HL-60 (cell line): Measurements from ENCODE around the gene C1QL1.

Experiments used
- DNase-seq, 2 experiments: peaks; one replicate each; pipeline ENCODE4 v3.0.0-alpha.2; 2010 to 2020; ENCODE audit warnings: low read depth in 1 of 2, low spot score in 1 of 2
- H3K27ac ChIP-seq: fragments of 250-450 bp; sonication (Bioruptor Pico); replicated peaks from 2 replicates; pipeline ENCODE4 v1.5.1; 2020; ENCODE audit warnings: mild to moderate bottlenecking, moderate library complexity
- H3K27me3 ChIP-seq: fragments of 250-450 bp; sonication (Bioruptor Pico); 2 replicates; pipeline ENCODE4 v1.5.1; 2021; ENCODE audit warnings: mild to moderate bottlenecking, moderate library complexity; ENCODE audit not compliant: insufficient read depth, poor library complexity, severe bottlenecking
- H3K4me3 ChIP-seq: replicated peaks from 2 replicates; pipeline ENCODE4 v1.5.1; 2011; ENCODE audit warnings: mild to moderate bottlenecking, control low read depth, low read length; ENCODE audit not compliant: insufficient read depth
- GABPA ChIP-seq: IDR thresholded peaks from 2 replicates; pipeline ENCODE4 v1.6.1; 2012; ENCODE audit warnings: low read depth
- POLR2AphosphoS5 ChIP-seq: IDR thresholded peaks from 2 replicates; pipeline ENCODE4 v1.6.1; 2012; ENCODE audit warnings: low read depth
- SPI1 ChIP-seq: IDR thresholded peaks from 2 replicates; pipeline ENCODE4 v1.6.1; 2012; ENCODE audit warnings: low read depth, mild to moderate bottlenecking, borderline replicate concordance
- TF ChIP-seq, protein P1 (sequence below): IDR thresholded peaks from one replicate; pipeline ENCODE4 v1.5.1; 2011; ENCODE audit warnings: low read length, control low read depth, inconsistent platforms; ENCODE audit not compliant: insufficient read depth
- TF ChIP-seq, protein P2 (sequence below): IDR thresholded peaks from 2 replicates; pipeline ENCODE4 v1.6.1; 2012; ENCODE audit warnings: low read depth; ENCODE audit not compliant: insufficient replicate concordance

C1QL1 gene

DNA sequence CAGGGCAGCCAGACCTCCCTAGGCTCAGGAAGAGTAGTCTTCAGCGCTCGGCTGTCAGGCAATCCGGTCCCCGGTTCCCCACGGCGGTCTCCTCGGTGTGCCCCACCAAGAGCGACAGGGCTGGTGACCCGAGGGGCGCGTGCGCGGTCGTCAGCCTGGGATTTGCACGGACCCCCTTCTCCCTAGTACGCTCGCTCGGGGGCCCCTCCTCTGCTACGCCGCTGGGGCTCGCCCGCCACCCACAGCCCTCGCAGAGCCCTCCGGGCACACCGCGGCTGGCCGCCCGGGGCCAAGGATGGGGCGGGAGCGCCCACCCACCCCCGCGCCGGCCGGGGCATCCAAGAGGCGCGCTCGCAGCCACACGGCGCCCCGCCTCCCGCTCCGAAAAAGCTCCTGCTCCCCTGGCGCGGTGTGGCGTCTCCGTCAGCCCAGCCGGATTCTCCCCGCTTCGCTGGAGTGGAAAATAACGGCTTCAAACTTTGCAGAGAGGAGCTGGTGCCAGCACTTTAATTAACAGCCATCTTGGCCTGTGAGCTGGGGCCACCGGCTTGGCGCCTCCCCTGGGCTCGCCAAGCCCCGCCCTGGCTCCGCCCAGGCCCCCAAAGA, 2.1 kb upstream of the C1QL1 start:
- TF ChIP-seq GABPA (no peak), SPI1 (no peak), POLR2AphosphoS5 (no peak)
- TF ChIP-seq, protein P1, sequence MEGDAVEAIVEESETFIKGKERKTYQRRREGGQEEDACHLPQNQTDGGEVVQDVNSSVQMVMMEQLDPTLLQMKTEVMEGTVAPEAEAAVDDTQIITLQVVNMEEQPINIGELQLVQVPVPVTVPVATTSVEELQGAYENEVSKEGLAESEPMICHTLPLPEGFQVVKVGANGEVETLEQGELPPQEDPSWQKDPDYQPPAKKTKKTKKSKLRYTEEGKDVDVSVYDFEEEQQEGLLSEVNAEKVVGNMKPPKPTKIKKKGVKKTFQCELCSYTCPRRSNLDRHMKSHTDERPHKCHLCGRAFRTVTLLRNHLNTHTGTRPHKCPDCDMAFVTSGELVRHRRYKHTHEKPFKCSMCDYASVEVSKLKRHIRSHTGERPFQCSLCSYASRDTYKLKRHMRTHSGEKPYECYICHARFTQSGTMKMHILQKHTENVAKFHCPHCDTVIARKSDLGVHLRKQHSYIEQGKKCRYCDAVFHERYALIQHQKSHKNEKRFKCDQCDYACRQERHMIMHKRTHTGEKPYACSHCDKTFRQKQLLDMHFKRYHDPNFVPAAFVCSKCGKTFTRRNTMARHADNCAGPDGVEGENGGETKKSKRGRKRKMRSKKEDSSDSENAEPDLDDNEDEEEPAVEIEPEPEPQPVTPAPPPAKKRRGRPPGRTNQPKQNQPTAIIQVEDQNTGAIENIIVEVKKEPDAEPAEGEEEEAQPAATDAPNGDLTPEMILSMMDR = no peak
- TF ChIP-seq, protein P2, sequence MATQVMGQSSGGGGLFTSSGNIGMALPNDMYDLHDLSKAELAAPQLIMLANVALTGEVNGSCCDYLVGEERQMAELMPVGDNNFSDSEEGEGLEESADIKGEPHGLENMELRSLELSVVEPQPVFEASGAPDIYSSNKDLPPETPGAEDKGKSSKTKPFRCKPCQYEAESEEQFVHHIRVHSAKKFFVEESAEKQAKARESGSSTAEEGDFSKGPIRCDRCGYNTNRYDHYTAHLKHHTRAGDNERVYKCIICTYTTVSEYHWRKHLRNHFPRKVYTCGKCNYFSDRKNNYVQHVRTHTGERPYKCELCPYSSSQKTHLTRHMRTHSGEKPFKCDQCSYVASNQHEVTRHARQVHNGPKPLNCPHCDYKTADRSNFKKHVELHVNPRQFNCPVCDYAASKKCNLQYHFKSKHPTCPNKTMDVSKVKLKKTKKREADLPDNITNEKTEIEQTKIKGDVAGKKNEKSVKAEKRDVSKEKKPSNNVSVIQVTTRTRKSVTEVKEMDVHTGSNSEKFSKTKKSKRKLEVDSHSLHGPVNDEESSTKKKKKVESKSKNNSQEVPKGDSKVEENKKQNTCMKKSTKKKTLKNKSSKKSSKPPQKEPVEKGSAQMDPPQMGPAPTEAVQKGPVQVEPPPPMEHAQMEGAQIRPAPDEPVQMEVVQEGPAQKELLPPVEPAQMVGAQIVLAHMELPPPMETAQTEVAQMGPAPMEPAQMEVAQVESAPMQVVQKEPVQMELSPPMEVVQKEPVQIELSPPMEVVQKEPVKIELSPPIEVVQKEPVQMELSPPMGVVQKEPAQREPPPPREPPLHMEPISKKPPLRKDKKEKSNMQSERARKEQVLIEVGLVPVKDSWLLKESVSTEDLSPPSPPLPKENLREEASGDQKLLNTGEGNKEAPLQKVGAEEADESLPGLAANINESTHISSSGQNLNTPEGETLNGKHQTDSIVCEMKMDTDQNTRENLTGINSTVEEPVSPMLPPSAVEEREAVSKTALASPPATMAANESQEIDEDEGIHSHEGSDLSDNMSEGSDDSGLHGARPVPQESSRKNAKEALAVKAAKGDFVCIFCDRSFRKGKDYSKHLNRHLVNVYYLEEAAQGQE = no peak
- DNase-seq = no peak
- H3K4me3 ChIP-seq = peak overlapping the region; percentile 6; the same call in 1 of the 2 replicates
- no peak overlapping the region for H3K27ac ChIP-seq
- H3K27me3 ChIP-seq = peaks cover 50% of the 10 kb centered on the region

DNA sequence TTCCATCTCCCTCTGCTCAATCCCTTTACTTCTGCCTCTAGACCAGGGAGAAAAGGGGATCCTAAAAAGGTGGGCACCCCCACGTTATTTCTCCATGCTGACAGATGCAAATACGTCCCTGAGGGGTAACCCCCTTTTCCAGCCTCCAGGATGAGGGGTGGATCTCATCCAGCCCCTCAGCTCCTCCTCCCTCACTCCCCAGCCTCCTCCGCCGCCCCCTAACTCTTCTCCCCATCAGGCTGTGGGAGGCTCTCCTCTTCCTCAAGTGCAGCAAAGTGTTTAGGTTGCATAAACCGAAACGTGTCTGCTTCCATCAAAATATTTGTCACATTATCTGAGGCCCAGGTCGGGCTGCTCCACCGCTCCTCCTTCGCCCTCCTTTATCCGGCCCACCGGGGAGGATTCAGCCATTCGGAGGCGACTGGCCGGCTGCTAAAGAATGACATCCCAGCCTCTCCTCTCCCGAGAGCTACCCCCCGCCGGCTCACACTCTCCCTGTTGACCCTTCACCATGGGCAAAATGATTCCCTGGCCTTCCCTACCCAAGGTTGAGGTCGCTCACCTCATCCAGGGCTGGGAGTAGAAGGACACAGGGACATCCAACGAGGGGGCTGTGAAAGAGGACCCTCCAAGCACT, 1.2 kb upstream of the C1QL1 start:
- Histone ChIP-seq H3K27me3 (peaks cover 48% of the 10 kb centered on the region), H3K27ac (no peak overlapping the region), H3K4me3 (no peak overlapping the region)
- TF ChIP-seq SPI1 = no peak
- TF ChIP-seq, protein P1 = no peak
- TF ChIP-seq, protein P2 = no peak
- no peak for TF ChIP-seq GABPA
- TF ChIP-seq POLR2AphosphoS5 = no peak
- DNase-seq = no peak

DNA sequence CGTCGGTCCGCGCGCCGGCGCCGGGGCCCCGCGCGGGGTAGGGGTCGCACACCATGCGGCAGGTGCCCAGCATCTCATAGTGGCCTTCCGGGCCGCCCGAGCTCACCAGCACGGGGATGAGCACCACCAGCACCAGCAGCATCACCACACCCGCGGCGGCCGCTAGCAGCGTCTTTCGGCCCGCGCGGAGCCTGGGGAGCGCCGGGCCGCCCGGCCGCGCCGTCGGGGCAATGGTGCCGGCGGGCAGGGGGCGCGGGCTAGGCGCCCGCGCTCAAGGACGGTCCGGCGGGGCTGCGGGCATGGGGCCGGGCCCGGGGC, 237 bp downstream of the C1QL1 start:
- TF ChIP-seq, protein P1 = no peak
- DNase-seq = no peak
- no peak overlapping the region for H3K27ac ChIP-seq
- H3K4me3 ChIP-seq = no peak overlapping the region
- H3K27me3 ChIP-seq = peaks cover 48% of the 10 kb centered on the region
